ENCODE results near the gene ZNF205.

GRCh38 chr16:3066440-3066748 lies 46.0 kb upstream of the ZNF205 start:
- TF ChIP-seq CTCF (conservative IDR thresholded peaks at IDR 0.05) (no peak), EZH2 (IDR thresholded peaks at IDR 0.05; ENCODE audit: low read depth) (no peak)
